SK-N-SH (cell line): ENCODE results near the gene DGKI. TPM values are rescaled to one million over a fixed set of nuclear protein-coding genes. Genes with fewer than 3 reads are reported as not detected.

Experiments used
- CTCF ChIA-PET: fragments of 300-600, 350-600 bp; formaldehyde crosslinking; extraction: SDS; loops from one replicate; lab custom pipeline; 2021; lab: Yijun Ruan, JAX
- POLR2A ChIA-PET: fragments of 350-600 bp; sonication (Branson Sonifier 250); formaldehyde crosslinking; extraction: SDS; loops from one replicate; lab custom pipeline; 2020; ENCODE audit warnings: antibody characterized with exemption, inconsistent platforms; lab: Yijun Ruan, JAX
- DNase-seq: peaks from one replicate; pipeline ENCODE4 v3.0.0; 2012
- H2AFZ ChIP-seq: fragments of 200-600 bp; sonication (generic); 2 replicates; pipeline ENCODE4 v1.8.1; 2016; ENCODE audit warnings: antibody characterized with exemption, mild to moderate bottlenecking, low read depth
- H3F3A ChIP-seq: fragments of 200-600 bp; sonication (generic); replicated peaks from 2 replicates; pipeline ENCODE3; 2016; ENCODE audit warnings: antibody characterized with exemption, mild to moderate bottlenecking; ENCODE audit not compliant: insufficient read depth
- H3K27ac ChIP-seq, 2 experiments: fragments of 200-500 bp in 1 of 2; fragments of 200-600 bp in 1 of 2; sonication (Bioruptor generic) in 1 of 2; sonication (generic), shearing (Covaris generic) in 1 of 2; 2 replicates each; pipeline versions ENCODE4 v1.5.1 to v1.6.1; 2014 to 2016; ENCODE audit warnings: low read depth in 2 of 2, inconsistent platforms in 1 of 2, low read length in 1 of 2, mild to moderate bottlenecking in 1 of 2, mixed read lengths in 1 of 2
- H3K27me3 ChIP-seq: fragments of 200-600 bp; sonication (generic), shearing (Covaris generic); 2 replicates; pipeline ENCODE4 v1.6.1; 2016; ENCODE audit warnings: mixed run types; ENCODE audit not compliant: insufficient read depth
- H3K36me3 ChIP-seq, 2 experiments: fragments of 200-500 bp in 1 of 2; fragments of 200-600 bp in 1 of 2; sonication (Bioruptor generic) in 1 of 2; sonication (generic) in 1 of 2; replicated peaks in 1 of 2; 2 replicates each; pipeline versions ENCODE3 to v1.5.1; 2014 to 2016; ENCODE audit warnings: low read length in 1 of 2, mild to moderate bottlenecking in 1 of 2; ENCODE audit not compliant: insufficient read depth in 2 of 2, control insufficient read depth in 1 of 2
- H3K4me1 ChIP-seq, 2 experiments: fragments of 200-500 bp in 1 of 2; fragments of 200-600 bp in 1 of 2; sonication (Bioruptor generic) in 1 of 2; sonication (generic), shearing (Covaris generic) in 1 of 2; 2 replicates each; pipeline versions ENCODE4 v1.5.1 to v1.6.1; 2014 to 2016; ENCODE audit warnings: low read depth in 1 of 2, low read length in 1 of 2, mixed run types in 1 of 2; ENCODE audit not compliant: insufficient read depth in 2 of 2, control insufficient read depth in 1 of 2
- H3K4me2 ChIP-seq: fragments of 200-600 bp; sonication (generic), shearing (Covaris generic); 2 replicates; pipeline ENCODE4 v1.6.1; 2017; ENCODE audit warnings: mixed run types
- H3K4me3 ChIP-seq, 2 experiments: fragments of 200-500 bp in 1 of 2; fragments of 200-600 bp in 1 of 2; sonication (Bioruptor generic) in 1 of 2; sonication (generic), shearing (Covaris generic) in 1 of 2; 2 replicates each; pipeline versions ENCODE4 v1.5.1 to v1.8.1; 2014 to 2016; ENCODE audit warnings: low read depth in 2 of 2, inconsistent platforms in 1 of 2, low read length in 1 of 2, mild to moderate bottlenecking in 1 of 2, mixed read lengths in 1 of 2, moderate library complexity in 1 of 2
- H3K79me2 ChIP-seq: fragments of 200-600 bp; sonication (generic); 2 replicates; pipeline ENCODE4 v1.8.1; 2017; ENCODE audit warnings: mild to moderate bottlenecking; ENCODE audit not compliant: insufficient read depth
- H3K9ac ChIP-seq: fragments of 200-600 bp; sonication (generic); 2 replicates; pipeline ENCODE4 v1.6.1; 2017; ENCODE audit warnings: mixed run types
- H3K9me2 ChIP-seq: fragments of 200-600 bp; sonication (generic); 2 replicates; pipeline ENCODE4 v1.6.1; 2017; ENCODE audit warnings: mixed run types
- H3K9me3 ChIP-seq: fragments of 200-600 bp; sonication (generic); 2 replicates; pipeline ENCODE4 v1.6.1; 2017; ENCODE audit warnings: mixed run types, mild to moderate bottlenecking, moderate library complexity
- H4K20me1 ChIP-seq: fragments of 200-600 bp; sonication (generic); 2 replicates; pipeline ENCODE4 v1.6.1; 2017; ENCODE audit warnings: mild to moderate bottlenecking, mixed run types; ENCODE audit not compliant: insufficient read depth
- CHD2 ChIP-seq: fragments of 150-350 bp; IDR thresholded peaks from 2 replicates; pipeline ENCODE4 v1.6.1; 2018; ENCODE audit warnings: low read length; ENCODE audit not compliant: partially characterized antibody
- FOXM1 ChIP-seq: IDR thresholded peaks from 2 replicates; pipeline ENCODE4 v1.4.0; 2012; ENCODE audit warnings: low read depth, mild to moderate bottlenecking
- GABPA ChIP-seq: IDR thresholded peaks from 2 replicates; pipeline ENCODE4 v1.4.0; 2012; ENCODE audit warnings: low read depth, mild to moderate bottlenecking
- MAX ChIP-seq: IDR thresholded peaks from 2 replicates; pipeline ENCODE4 v1.4.0; 2012; ENCODE audit warnings: low read depth
- RCOR1 ChIP-seq: fragments of 150-350 bp; IDR thresholded peaks from 2 replicates; pipeline ENCODE4 v1.6.1; 2017; ENCODE audit warnings: antibody characterized with exemption, low read length
- REST ChIP-seq: IDR thresholded peaks from 2 replicates; pipeline ENCODE4 v1.6.1; 2012; ENCODE audit warnings: mild to moderate bottlenecking, low read depth, low read length, moderate library complexity
- ZBTB33 ChIP-seq: IDR thresholded peaks from 2 replicates; pipeline ENCODE4 v1.4.0; 2012; ENCODE audit warnings: low read depth, borderline replicate concordance
- WGBS: methylation state at CpG from one replicate; pipeline ENCODE4 v1.1.6; 2017; ENCODE audit warnings: low lambda C conversion rate; 5-methylcytosine and 5-hydroxymethylcytosine counted together
- polyA plus RNA-seq, 3 experiments: library from polyadenylated mRNA; depleted of rRNA; stranded (reverse); fragments of >200 nt; gene quantifications; 2 replicates each; pipeline ENCODE4 v1.2.3, GENCODE V29; 2012

The DGKI gene
- polyA plus RNA-seq, 1 of the 3 experiments (the other 2 are of a cell fraction): 1.3 TPM

GRCh38 chr7:137386966-137387365 is 459.8 kb downstream of the DGKI start (continued):
- TF ChIP-seq REST: no peak

- Histone ChIP-seq H3F3A (peaks cover 11% of the 10 kb centered on the region), H3K36me3 (no peaks in the 10 kb centered on the region), H3K79me2 (no peaks in the 10 kb centered on the region), H3K27ac (no peak overlapping the region), H3K9me3 (no peaks in the 10 kb centered on the region), H3K4me2 (no peak overlapping the region), H4K20me1 (no peaks in the 10 kb centered on the region), H2AFZ (no peak overlapping the region), H3K4me1 (no peaks in the 10 kb centered on the region; a peak in 1 of 4 replicates), H3K27me3 (no peaks in the 10 kb centered on the region), H3K4me3 (no peak overlapping the region), H3K9me2 (no peaks in the 10 kb centered on the region), H3K9ac (no peak overlapping the region)
- no peak for DNase-seq
- ChIA-PET CTCF (interaction anchor here (1.3 kb wide), 1 partner anchor 11 kb away, joined by 5 read pairs; no protein-coding TSS in a partner anchor), POLR2A (no interaction called here)
- TF ChIP-seq REST (no peak), RCOR1 (no peak), ZBTB33 (no peak), FOXM1 (no peak), CHD2 (no peak), GABPA (no peak), MAX (no peak)
- 56% methylated on average over 1 of the region's 1 CpG for WGBS
Measured at GRCh38 chr7:137381045-137381444, 465.7 kb downstream of the DGKI start.
